ENCODE results near the gene CDK5RAP3.
"Not testable (repeated sequence)": the region's sequence is repeated elsewhere in the genome, so short reads cannot be mapped to it uniquely, and the experiment has no call there.

CDK5RAP3 gene

DNA sequence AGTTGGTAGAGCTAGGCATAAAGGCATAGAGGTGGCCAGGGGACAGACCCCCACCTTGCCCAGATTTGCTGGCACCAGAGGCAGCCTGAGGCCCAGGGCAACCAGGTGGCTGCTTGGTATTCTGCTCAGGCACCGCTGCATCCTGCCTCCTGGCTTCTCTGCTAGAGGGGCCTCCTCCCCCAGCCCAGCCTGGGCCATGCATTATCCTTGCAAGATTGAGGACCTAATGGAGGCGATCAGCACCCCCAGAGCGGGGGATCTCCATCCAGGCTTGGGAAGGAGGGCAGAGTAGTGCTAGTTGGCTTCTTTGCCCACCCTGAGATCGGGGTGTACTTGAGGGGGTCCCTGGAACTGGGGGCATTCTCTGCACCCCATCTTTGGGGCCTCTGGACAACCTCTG, 23.8 kb downstream of the CDK5RAP3 start:
- H3K27ac ChIP-seq: no peak overlapping the region
- no peak for DNase-seq (ENCODE audit: low read depth, low spot score)

DNA sequence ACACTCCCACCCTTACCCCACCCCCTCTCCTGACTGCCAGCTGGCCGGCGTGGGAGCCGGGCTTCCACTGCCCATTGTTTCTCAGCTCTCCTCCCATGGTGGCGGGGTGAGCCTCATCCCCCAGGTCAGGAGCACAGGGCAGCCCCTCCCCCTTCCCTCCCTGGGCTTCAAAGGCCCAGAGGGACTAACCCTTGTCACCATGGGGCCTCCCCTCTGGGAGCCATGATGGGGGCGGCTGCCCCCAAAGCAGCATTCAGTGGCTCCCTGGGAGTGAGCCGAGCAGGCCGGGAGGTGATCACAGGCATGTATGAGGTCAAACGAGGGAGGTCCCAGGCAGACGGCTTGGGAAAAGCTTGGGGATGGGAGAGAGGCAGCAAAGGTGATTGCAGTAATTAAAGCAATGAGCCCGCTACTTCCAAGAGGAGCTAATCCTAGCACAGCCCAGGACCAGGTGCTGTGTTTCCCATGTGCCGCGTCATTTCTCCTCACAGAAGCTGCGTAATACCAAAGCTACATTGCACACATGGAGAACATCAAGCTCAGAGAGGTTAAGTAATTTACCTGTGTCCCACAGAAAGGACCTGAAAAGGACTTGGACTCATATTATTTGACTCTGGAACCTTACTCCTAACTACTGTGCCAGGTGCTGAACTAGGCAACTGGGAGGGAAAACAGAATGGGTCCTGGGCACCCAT, 24.5 kb downstream of the CDK5RAP3 start:
- no peak for DNase-seq (ENCODE audit: low read depth, low spot score)
- H3K27ac ChIP-seq: no peak overlapping the region

DNA sequence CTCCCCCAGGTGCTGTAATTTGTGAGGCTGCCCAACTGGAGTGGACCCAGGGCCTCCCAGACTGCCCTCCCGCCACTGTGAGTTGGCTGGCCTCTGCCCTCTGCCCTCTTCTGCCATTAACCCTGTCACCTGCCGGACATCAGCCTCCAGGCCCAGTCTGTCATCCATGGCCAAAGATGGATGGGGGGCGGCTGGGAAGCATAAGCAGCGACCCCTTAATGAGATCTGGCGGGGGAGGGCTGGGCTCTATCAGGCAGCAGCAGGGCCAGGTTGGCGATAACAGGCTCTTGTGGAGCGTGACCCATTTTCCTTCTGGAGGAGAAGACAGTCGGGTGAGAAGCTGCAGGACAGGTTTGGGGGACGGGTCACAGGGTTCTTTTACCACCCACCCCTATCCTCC, 25.3 kb downstream of the CDK5RAP3 start:
- H3K27ac ChIP-seq: no peak overlapping the region
- no peak for DNase-seq (ENCODE audit: low read depth, low spot score)

GRCh38 chr17:47997586-47997985, 26.7 kb downstream of the CDK5RAP3 start:
- H3K27ac ChIP-seq: no peak overlapping the region
- no peak for DNase-seq (ENCODE audit: low read depth, low spot score)

DNA sequence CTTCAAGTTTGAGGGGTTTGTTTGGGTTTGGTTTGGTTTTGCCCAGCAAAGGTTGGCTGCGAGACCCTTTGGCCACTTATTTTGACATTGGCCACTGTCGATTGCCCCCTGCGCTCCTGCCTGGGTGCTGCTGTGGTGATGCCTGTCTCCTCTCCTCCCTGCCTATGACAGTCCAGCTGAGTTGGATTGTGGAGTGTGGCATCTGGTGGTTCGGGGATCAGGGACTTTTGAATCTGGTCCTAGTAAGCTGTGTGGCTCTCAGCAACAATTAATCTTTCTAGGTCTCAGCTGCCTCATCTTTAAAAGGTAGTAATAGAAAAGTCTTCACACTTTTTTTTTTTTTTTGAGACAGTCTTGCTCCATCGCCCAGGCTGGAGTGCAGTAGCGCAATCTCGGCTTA, 27.1 kb downstream of the CDK5RAP3 start:
- no peak for DNase-seq (ENCODE audit: low read depth, low spot score)
- no peak overlapping the region for H3K27ac ChIP-seq

- peak overlapping the region; percentile 20 for H3K27ac ChIP-seq
- peak; percentile 76 for DNase-seq (ENCODE audit: low read depth, low spot score)
Observed at GRCh38 chr17:47999582-47999981, 28.7 kb downstream of the CDK5RAP3 start.

DNA sequence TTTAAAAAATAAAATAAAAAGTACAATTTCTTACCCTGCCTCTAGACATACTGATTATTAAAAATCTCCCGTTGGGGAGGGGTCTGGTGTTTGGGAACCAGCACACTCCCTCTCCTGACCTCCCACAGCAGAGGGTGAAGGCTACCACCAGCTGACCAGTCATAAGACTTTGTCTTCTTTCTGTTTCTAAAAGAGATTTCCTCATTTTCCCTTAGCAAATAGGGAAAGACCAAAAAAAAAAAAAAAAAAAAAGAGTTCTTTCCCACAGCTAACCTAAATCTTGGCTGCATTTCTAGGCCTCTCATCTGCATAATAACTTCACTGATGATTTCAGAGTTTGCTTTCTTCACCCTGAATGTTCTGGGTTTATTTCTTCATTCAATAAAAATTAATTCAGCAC, 30.3 kb downstream of the CDK5RAP3 start:
- no peak for DNase-seq (ENCODE audit: low read depth, low spot score)
- no peak overlapping the region for H3K27ac ChIP-seq

DNA sequence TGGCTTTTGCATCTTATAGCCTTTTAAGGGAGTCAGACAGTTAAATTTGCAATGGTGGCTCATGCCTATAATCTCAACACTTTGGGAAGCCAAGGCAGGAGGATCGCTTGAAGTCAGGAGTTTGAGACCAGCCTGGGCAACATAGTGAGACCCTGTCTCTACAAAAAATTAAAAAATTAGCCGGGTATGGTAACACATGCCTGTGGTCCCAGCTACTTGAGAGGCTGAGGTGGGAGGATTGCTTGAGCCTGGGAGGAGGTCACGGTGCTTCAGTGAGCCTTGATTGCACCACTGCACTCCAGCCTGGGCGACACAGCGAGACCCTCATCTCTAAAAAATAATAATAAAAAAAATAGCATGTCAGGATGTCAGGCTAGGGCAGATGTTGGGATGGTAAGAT, 30.7 kb downstream of the CDK5RAP3 start:
- DNase-seq (ENCODE audit: low read depth, low spot score): not testable (repeated sequence)
- peak overlapping the region; percentile 77 for H3K27ac ChIP-seq

DNA sequence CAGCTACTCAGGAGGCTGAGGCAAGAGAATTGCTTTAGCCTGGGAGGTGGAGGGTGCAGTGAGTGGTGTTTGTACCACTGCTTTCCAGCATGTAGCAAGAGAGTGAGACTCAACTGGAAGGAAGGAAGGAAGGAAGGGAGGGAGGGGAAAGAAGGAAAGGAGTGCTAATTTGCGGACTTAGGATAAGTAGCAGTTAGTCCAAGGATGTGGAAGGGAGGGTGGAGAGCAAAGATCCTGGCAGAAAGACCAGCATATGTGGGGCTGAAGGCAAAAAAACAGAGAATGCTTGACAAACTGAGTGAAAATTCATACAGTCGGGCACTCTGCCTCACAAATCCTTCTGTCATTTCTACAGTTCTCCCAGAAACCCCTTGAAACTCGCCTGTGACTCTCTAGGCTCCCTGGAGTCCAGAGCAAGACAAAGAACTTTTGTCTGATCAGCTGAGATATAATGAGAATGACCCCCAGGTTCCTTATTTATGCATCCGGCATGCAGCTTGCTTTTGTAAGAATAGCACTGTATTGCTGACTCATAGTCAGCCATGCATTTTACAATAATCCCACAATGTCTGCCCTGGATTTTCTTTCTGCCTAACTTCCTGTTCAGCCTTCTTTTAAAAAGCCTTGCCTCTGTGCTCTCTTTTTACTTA, 31.5 kb downstream of the CDK5RAP3 start:
- no peak for DNase-seq (ENCODE audit: low read depth, low spot score)
- H3K27ac ChIP-seq: peak overlapping the region; percentile 77

DNA sequence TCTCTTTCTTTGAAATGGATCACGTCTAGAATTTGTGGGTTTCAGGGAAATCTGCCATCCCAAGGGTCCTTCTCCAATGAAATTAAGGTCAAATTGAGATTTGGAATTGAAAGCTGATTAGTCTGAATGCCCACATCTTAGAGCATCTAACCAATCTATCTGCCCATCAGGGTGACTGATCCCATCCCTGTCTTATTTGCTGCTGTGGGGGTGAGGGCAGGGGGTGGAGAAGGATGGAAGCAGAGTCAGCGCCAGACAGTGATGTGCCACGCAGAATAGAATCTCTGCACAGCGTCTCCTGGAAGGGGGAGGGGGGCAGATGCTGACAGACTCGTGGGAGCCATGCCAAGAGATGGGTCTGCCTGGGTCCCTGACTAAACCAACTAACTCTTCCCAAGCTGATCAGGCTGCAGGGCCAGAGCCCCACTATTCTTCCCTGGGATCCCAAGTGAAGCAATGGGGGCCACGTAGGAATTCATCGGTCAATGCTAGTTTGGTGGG, 32.1 kb downstream of the CDK5RAP3 start:
- peak overlapping the region; percentile 77 for H3K27ac ChIP-seq
- no peak for DNase-seq (ENCODE audit: low read depth, low spot score)

- no peak for DNase-seq (ENCODE audit: low read depth, low spot score)
- H3K27ac ChIP-seq: no peak overlapping the region
Observed at GRCh38 chr17:48003417-48004151, 32.7 kb downstream of the CDK5RAP3 start.

- DNase-seq (ENCODE audit: low read depth, low spot score): no peak
- H3K27ac ChIP-seq: no peak overlapping the region
Observed at GRCh38 chr17:48004983-48005382, 34.1 kb downstream of the CDK5RAP3 start.

GRCh38 chr17:48006936-48007709, 36.2 kb downstream of the CDK5RAP3 start:
- no peak for DNase-seq (ENCODE audit: low read depth, low spot score)
- no peak overlapping the region for H3K27ac ChIP-seq

DNA sequence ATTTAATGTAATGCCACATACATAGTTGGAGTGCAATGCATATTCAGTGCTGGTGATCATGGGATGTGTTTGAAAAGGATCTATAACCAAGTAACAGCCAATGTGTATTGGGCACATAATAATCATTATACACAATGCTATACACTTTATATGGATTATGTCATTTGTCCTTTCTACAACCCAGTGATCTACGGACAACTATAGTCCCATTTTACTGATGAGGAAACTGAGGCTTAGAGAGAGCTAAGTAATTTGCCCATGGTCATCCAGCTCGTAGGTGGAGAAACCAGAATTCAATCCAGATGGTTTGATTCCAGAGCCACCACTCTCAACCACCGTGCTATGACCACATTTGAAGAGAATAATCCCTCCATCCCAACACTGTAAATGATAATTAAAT, 39.3 kb downstream of the CDK5RAP3 start:
- H3K27ac ChIP-seq: no peak overlapping the region
- DNase-seq (ENCODE audit: low read depth, low spot score): no peak

DNA sequence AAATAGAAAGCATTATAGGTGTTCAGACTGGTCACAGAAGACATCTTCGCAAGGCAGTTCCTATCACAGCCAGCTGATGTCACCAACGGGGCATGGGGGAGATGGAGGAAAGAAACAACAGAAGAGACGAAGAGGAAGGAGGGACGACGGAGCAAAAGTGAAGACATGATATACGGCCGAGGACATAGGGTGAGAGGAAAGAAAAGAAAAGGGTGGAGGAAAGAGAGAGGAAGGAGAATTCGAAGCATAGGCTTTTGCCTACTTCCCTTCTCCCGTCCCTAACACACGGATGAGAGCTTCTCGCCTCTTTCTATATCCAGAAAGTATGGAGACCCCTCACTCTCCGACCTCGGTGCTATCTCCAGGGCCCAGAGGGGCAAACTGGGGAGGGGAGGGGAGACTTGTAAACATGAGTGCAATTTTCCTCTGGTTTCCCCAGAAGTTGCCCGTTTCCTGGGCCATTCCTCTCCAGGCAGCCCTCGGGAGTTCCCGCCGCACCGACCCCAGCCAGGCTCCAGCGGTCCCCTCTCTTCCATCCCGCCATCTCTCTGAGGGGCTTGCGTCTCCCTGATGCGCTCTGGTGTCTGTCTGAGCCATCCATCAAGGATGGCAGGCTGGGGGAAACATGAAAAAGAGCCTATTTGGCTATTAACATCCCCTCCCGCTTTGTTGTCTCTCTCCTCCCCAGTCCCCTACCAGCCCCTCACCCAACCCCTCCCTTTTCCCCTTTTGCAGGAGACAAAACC, 40.7 kb downstream of the CDK5RAP3 start:
- no peak overlapping the region for H3K27ac ChIP-seq
- no peak for DNase-seq (ENCODE audit: low read depth, low spot score)

GRCh38 chr17:48012151-48012520, 41.2 kb downstream of the CDK5RAP3 start:
- no peak overlapping the region for H3K27ac ChIP-seq
- no peak for DNase-seq (ENCODE audit: low read depth, low spot score)

- H3K27ac ChIP-seq: no peak overlapping the region
- DNase-seq (ENCODE audit: low read depth, low spot score): no peak
Observed at GRCh38 chr17:48012654-48013053, 41.7 kb downstream of the CDK5RAP3 start.

GRCh38 chr17:48013876-48014594, 43.1 kb downstream of the CDK5RAP3 start:
- no peak overlapping the region for H3K27ac ChIP-seq
- DNase-seq (ENCODE audit: low read depth, low spot score): no peak

- no peak for DNase-seq (ENCODE audit: low read depth, low spot score)
- H3K27ac ChIP-seq: no peak overlapping the region
Observed at GRCh38 chr17:48014595-48015111, 43.7 kb downstream of the CDK5RAP3 start.
